GM18519 (cell line): ENCODE measurements around the gene MACROD2.

Experiments used
- ATAC-seq: cut with Tn5 transposase; IDR thresholded peaks from one replicate; pipeline ENCODE4 v1.9.1; 2021; ENCODE audit warnings: mild to moderate bottlenecking, moderate library complexity; ENCODE audit not compliant: unreplicated experiment, low FRiP score

MACROD2 gene

GRCh38 chr20:15699431-15700146 lies 1704.3 kb downstream of the MACROD2 start:
- no peak for ATAC-seq

GRCh38 chr20:15700147-15700765 lies 1704.9 kb downstream of the MACROD2 start:
- no peak for ATAC-seq

- ATAC-seq, result no peak
These were observed 1706.8 kb downstream of the MACROD2 start for GRCh38 chr20:15702161-15702560.

- no peak for ATAC-seq
These were observed 1708.0 kb downstream of the MACROD2 start for GRCh38 chr20:15703171-15703911.

- ATAC-seq, result no peak
These were observed 1710.7 kb downstream of the MACROD2 start for GRCh38 chr20:15705975-15706374.

GRCh38 chr20:15706719-15707118 lies 1711.4 kb downstream of the MACROD2 start:
- no peak for ATAC-seq

GRCh38 chr20:15708984-15709598 lies 1713.8 kb downstream of the MACROD2 start:
- no peak for ATAC-seq

- ATAC-seq, result no peak
These were observed 1715.3 kb downstream of the MACROD2 start for GRCh38 chr20:15710636-15711035.

- ATAC-seq, result no peak
These were observed 1715.9 kb downstream of the MACROD2 start for GRCh38 chr20:15711177-15711576.

- no peak for ATAC-seq
These were observed 1720.9 kb downstream of the MACROD2 start for GRCh38 chr20:15716256-15716655.

- no peak for ATAC-seq
These were observed 1731.1 kb downstream of the MACROD2 start for GRCh38 chr20:15726416-15726815.

GRCh38 chr20:15734052-15734451 lies 1738.7 kb downstream of the MACROD2 start:
- no peak for ATAC-seq

- ATAC-seq, result no peak
These were observed 1743.7 kb downstream of the MACROD2 start for GRCh38 chr20:15739035-15739434.

GRCh38 chr20:15740046-15740775 lies 1744.9 kb downstream of the MACROD2 start:
- ATAC-seq, result no peak

- no peak for ATAC-seq
These were observed 1746.8 kb downstream of the MACROD2 start for GRCh38 chr20:15742087-15742486.

GRCh38 chr20:15742627-15743026 lies 1747.3 kb downstream of the MACROD2 start:
- no peak for ATAC-seq

- no peak for ATAC-seq
These were observed 1760.9 kb downstream of the MACROD2 start for GRCh38 chr20:15756002-15756753.

- ATAC-seq, result no peak
These were observed 1761.4 kb downstream of the MACROD2 start for GRCh38 chr20:15756754-15757115.

GRCh38 chr20:15759594-15759993 lies 1764.3 kb downstream of the MACROD2 start:
- no peak for ATAC-seq
